ENCODE data around the gene SLC7A11. TPM values are rescaled to one million over a fixed set of nuclear protein-coding genes. Genes with fewer than 3 reads are reported as not detected.

The SLC7A11 gene
- total RNA-seq, 1 experiment from 2014 or later = 10.1 TPM

DNA sequence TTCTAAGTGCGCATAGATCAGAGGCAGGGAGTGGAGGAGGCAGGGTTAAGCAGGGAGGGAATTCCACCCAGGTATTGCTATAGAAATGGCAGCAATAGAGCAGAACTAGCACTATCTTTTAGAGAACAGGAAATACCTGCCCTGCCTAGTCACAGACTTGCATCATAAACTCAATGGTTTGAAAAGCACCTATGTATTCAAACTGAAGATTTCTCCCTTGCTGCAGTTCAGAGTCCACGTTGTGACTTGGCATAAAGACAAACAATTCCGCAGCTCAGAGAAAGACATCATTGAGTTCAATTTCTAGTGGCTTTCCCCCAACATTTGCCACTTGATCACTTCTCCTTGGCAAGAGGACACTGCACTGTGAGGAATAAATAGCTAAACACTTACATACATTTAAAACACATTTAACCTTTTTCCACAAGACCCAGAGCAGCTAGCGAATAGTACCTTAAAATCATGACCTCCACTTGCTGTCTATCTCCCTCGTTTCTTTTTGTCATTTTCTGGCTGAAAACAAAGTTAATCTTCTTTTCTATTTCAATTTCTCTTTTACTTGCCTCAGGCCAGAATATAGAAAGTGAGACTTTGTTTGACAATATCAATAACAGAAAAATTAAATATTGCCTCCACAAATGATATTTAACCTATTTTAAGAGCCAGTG, 42.4 kb downstream of the SLC7A11 start:
- peaks cover 21% of the 10 kb centered on the region for H3K4me1 Mint-ChIP-seq
- TF ChIP-seq TP53 (CRISPR knock-in tag; IDR thresholded peaks at IDR 0.05) (no peak), GABPB1 (CRISPR knock-in tag; IDR thresholded peaks at IDR 0.05) (peak; percentile 97)
- H3K4me3 Mint-ChIP-seq = no peak overlapping the region
- CTCF ChIA-PET = no interaction called here
- ATAC-seq (peak; percentile 66), DNase-seq (ENCODE audit: low spot score) (no peak)
- peak overlapping the region; percentile 97 for H3K27ac Mint-ChIP-seq
- H3K27me3 Mint-ChIP-seq (ENCODE audit: low read depth) = no peaks in the 10 kb centered on the region
- H3K9me3 Mint-ChIP-seq = no peaks in the 10 kb centered on the region
- H3K36me3 Mint-ChIP-seq = no peaks in the 10 kb centered on the region
- POLR2A ChIA-PET = interaction anchor here (0.6 kb wide), 1 partner anchor 38 kb away, joined by 3 read pairs; no protein-coding TSS in a partner anchor

DNA sequence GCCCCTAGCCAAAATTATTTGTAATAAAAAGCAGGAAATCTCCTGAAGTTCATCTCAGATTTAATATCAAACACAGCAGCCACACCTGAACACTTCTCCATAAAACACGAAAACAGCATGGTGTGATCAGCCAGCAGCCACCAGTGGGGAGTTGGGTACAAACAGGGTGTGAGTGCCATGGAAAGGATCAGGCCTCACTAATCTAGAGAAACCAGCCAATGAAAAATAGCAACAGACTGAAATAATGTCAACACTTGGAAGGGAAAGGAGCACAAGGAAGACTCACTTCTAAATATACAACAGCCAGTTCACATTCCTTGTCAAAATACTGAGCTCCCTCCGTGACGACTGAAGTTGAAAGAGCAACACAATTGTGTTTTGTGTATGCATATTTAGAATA, 46.0 kb downstream of the SLC7A11 start:
- no peak for TF ChIP-seq FOXP1 (CRISPR knock-in tag; IDR thresholded peaks at IDR 0.05; ENCODE audit: borderline replicate concordance)
- TF ChIP-seq TP53 (CRISPR knock-in tag; IDR thresholded peaks at IDR 0.05) = no peak
- TF ChIP-seq EMX1 (CRISPR knock-in tag; IDR thresholded peaks at IDR 0.05) = no peak
- H3K27me3 Mint-ChIP-seq (ENCODE audit: low read depth) = no peaks in the 10 kb centered on the region
- peak overlapping the region; percentile 24; the same call in 1 of the 2 replicates for H3K27ac Mint-ChIP-seq
- peaks cover 21% of the 10 kb centered on the region for H3K4me1 Mint-ChIP-seq
- POLR2A ChIA-PET = no interaction called here
- CTCF ChIA-PET = interaction anchor here (1.3 to 1.7 kb wide), 2 partner anchors 13 to 299 kb away, joined by 4 to 5 read pairs; no protein-coding TSS in a partner anchor
- DNase-seq (ENCODE audit: low spot score) (no peak), ATAC-seq (no peak)
- H3K36me3 Mint-ChIP-seq = no peaks in the 10 kb centered on the region
- H3K4me3 Mint-ChIP-seq = no peak overlapping the region
- H3K9me3 Mint-ChIP-seq = no peaks in the 10 kb centered on the region

DNA sequence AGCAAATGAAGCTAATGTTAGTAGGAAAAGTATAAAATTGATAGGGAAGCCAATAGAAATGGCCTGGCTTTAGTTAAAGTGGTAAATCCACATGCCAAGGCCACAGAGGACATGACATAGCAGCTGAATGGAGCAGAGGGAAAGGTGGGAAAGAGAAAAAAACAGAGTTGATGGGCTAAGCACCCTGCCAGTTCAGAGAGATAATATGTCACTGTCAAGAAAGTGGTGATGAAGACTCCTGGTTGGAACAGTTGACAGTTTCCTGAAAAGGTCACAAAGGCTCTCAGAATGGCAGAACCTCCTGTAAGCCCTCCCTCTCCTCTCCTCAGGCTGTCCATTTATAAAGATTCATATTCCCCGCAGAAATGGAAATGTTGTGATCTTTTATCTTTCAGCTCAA, 48.2 kb downstream of the SLC7A11 start:
- H3K9me3 Mint-ChIP-seq = no peaks in the 10 kb centered on the region
- no peak overlapping the region for H3K27ac Mint-ChIP-seq
- DNase-seq (ENCODE audit: low spot score) = no peak
- H3K4me3 Mint-ChIP-seq = no peak overlapping the region
- TF ChIP-seq, protein P1, sequence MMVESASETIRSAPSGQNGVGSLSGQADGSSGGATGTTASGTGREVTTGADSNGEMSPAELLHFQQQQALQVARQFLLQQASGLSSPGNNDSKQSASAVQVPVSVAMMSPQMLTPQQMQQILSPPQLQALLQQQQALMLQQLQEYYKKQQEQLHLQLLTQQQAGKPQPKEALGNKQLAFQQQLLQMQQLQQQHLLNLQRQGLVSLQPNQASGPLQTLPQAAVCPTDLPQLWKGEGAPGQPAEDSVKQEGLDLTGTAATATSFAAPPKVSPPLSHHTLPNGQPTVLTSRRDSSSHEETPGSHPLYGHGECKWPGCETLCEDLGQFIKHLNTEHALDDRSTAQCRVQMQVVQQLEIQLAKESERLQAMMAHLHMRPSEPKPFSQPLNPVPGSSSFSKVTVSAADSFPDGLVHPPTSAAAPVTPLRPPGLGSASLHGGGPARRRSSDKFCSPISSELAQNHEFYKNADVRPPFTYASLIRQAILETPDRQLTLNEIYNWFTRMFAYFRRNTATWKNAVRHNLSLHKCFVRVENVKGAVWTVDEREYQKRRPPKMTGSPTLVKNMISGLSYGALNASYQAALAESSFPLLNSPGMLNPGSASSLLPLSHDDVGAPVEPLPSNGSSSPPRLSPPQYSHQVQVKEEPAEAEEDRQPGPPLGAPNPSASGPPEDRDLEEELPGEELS (CRISPR knock-in tag; IDR thresholded peaks at IDR 0.05) = no peak
- TF ChIP-seq ZNF396 (CRISPR knock-in tag; IDR thresholded peaks at IDR 0.05; ENCODE audit: borderline replicate concordance) = no peak
- no peak for TF ChIP-seq JAZF1 (CRISPR knock-in tag; IDR thresholded peaks at IDR 0.05)
- TF ChIP-seq PRRX2 (CRISPR knock-in tag; IDR thresholded peaks at IDR 0.05) = no peak
- TF ChIP-seq RORB (CRISPR knock-in tag; IDR thresholded peaks at IDR 0.05) = no peak
- TF ChIP-seq ZMAT4 (CRISPR knock-in tag; IDR thresholded peaks at IDR 0.05) = no peak
- TF ChIP-seq, protein P2, sequence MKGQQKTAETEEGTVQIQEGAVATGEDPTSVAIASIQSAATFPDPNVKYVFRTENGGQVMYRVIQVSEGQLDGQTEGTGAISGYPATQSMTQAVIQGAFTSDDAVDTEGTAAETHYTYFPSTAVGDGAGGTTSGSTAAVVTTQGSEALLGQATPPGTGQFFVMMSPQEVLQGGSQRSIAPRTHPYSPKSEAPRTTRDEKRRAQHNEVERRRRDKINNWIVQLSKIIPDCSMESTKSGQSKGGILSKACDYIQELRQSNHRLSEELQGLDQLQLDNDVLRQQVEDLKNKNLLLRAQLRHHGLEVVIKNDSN (CRISPR knock-in tag; IDR thresholded peaks at IDR 0.05) = no peak
- TF ChIP-seq ESRRA (CRISPR knock-in tag; IDR thresholded peaks at IDR 0.05; ENCODE audit: borderline replicate concordance) = no peak
- no peak for TF ChIP-seq USF2 (CRISPR knock-in tag; IDR thresholded peaks at IDR 0.05)
- TF ChIP-seq E2F1 (CRISPR knock-in tag; IDR thresholded peaks at IDR 0.05) = no peak
- no peak for TF ChIP-seq NFE2L1 (CRISPR knock-in tag; IDR thresholded peaks at IDR 0.05)
- TF ChIP-seq CREM (CRISPR knock-in tag; IDR thresholded peaks at IDR 0.05) = no peak
- no peak for TF ChIP-seq ZNF232 (CRISPR knock-in tag; IDR thresholded peaks at IDR 0.05)
- TF ChIP-seq ZNF423 (CRISPR knock-in tag; IDR thresholded peaks at IDR 0.05) = no peak
- TF ChIP-seq AFF4 (CRISPR knock-in tag; IDR thresholded peaks at IDR 0.05; ENCODE audit: borderline replicate concordance) = no peak
- TF ChIP-seq PRDM15 (CRISPR knock-in tag; IDR thresholded peaks at IDR 0.05) = no peak
- ChIA-PET CTCF (no interaction called here), POLR2A (no interaction called here)
- H3K4me1 Mint-ChIP-seq = peaks cover 2% of the 10 kb centered on the region
- no peaks in the 10 kb centered on the region for H3K36me3 Mint-ChIP-seq
- H3K27me3 Mint-ChIP-seq (ENCODE audit: low read depth) = no peaks in the 10 kb centered on the region
- ATAC-seq = no peak

Measured in WTC11 (cell line).